Panc1 (cell line): ENCODE results near the gene MPP2.

Source experiments
- POLR2AphosphoS5 ChIP-seq: IDR thresholded peaks from 2 replicates; pipeline ENCODE4 v1.6.1; 2012; ENCODE audit warnings: mild to moderate bottlenecking, low read depth, low read length, moderate library complexity
- TF ChIP-seq, protein P1 (sequence below): fragments of 450-650 bp; IDR thresholded peaks from 2 replicates; pipeline ENCODE4 v1.5.1; 2017; ENCODE audit warnings: mild to moderate bottlenecking

DNA sequence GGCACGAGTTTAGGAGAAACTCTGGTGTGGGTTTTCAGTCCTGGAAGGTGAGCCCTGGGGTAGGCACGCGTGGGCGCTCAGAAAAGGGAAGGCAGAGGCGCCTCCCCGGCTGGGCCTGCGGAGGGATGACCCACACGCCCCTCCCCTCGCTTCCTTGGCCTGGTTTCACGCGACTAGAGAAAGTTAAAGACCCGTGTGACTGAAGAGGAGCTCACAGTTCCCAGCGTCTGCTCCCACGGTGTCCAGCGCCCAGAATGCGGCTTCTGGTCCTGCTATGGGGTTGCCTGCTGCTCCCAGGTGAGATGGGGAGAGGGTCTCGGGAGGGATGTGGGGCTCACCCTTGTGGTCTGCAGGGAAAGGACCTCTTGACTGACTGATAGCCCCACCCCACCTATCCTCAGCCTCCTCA, 60.4 kb downstream of the MPP2 start, which contains the start of gene CD300LG:
- TF ChIP-seq POLR2AphosphoS5 = no peak
- TF ChIP-seq, protein P1, sequence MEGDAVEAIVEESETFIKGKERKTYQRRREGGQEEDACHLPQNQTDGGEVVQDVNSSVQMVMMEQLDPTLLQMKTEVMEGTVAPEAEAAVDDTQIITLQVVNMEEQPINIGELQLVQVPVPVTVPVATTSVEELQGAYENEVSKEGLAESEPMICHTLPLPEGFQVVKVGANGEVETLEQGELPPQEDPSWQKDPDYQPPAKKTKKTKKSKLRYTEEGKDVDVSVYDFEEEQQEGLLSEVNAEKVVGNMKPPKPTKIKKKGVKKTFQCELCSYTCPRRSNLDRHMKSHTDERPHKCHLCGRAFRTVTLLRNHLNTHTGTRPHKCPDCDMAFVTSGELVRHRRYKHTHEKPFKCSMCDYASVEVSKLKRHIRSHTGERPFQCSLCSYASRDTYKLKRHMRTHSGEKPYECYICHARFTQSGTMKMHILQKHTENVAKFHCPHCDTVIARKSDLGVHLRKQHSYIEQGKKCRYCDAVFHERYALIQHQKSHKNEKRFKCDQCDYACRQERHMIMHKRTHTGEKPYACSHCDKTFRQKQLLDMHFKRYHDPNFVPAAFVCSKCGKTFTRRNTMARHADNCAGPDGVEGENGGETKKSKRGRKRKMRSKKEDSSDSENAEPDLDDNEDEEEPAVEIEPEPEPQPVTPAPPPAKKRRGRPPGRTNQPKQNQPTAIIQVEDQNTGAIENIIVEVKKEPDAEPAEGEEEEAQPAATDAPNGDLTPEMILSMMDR = no peak
